D721Med (cell line): ENCODE results near the gene CYP20A1.

ENCODE experiments used
- DNase-seq: peaks from one replicate; pipeline ENCODE4 v3.0.0; 2011; ENCODE audit warnings: low spot score; ENCODE audit not compliant: insufficient read length
- FAIRE-seq: peaks from 2 replicates; lab custom pipeline; 2011; peaks lifted over from hg19 to GRCh38; lab: Jason Lieb, UNC
- TF ChIP-seq, protein P1 (sequence below): IDR thresholded peaks from 2 replicates; pipeline ENCODE4 v1.5.1; 2012; ENCODE audit warnings: mild to moderate bottlenecking, control low read depth; ENCODE audit not compliant: insufficient read depth; ENCODE audit errors: missing control alignments

Gene CYP20A1

DNA sequence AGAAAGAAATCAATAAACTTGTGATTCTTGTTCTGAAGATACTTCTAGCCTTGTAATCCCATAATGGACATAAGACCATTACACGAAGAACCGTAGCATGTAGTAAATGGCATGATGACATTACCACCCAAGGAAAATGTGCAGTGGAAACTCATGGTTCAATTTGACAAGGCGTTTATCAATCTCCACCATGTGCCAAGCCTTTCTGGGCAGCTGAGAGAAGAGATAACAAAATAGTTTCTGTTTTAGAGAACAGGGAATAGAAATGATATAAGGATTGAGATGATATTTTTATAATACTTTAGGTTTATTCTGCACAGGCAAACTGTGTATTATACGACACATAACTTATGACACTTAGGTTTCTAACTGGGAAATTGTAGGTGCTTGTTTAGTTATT is 108.6 kb downstream of the CYP20A1 start:
- FAIRE-seq (no peak), DNase-seq (no peak)
- TF ChIP-seq, protein P1, sequence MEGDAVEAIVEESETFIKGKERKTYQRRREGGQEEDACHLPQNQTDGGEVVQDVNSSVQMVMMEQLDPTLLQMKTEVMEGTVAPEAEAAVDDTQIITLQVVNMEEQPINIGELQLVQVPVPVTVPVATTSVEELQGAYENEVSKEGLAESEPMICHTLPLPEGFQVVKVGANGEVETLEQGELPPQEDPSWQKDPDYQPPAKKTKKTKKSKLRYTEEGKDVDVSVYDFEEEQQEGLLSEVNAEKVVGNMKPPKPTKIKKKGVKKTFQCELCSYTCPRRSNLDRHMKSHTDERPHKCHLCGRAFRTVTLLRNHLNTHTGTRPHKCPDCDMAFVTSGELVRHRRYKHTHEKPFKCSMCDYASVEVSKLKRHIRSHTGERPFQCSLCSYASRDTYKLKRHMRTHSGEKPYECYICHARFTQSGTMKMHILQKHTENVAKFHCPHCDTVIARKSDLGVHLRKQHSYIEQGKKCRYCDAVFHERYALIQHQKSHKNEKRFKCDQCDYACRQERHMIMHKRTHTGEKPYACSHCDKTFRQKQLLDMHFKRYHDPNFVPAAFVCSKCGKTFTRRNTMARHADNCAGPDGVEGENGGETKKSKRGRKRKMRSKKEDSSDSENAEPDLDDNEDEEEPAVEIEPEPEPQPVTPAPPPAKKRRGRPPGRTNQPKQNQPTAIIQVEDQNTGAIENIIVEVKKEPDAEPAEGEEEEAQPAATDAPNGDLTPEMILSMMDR: no peak

DNA sequence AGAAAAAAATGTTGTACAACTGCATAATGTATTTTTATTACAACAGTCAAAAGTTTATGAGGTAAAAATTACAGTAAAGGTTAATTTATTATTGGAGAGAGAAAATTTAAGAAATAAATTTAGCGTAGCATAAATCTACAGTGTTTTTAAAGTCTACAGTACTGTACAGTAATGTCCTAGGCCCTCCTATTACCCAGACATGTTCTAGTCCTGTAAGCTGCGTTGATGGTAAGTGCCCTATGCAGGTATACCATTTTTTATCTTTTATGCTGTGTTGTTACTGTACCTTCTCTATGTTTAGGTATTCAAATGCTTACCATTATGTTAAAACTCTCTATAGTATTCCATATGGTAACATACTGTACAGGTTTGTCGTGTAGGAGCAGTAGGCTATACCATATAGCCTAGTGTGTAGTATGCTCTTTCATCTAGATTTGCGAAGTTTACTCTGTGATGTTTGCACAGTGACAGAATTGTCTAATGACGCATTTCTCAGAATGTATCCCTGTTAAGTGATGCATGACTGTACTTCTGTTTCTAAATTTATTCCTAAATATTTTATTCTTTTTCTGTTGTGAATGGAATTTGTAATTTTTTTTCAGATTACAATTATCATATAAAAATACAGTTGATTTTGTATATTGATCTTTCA is 113.9 kb downstream of the CYP20A1 start:
- no peak for FAIRE-seq
- TF ChIP-seq, protein P1: no peak
- no peak for DNase-seq

DNA sequence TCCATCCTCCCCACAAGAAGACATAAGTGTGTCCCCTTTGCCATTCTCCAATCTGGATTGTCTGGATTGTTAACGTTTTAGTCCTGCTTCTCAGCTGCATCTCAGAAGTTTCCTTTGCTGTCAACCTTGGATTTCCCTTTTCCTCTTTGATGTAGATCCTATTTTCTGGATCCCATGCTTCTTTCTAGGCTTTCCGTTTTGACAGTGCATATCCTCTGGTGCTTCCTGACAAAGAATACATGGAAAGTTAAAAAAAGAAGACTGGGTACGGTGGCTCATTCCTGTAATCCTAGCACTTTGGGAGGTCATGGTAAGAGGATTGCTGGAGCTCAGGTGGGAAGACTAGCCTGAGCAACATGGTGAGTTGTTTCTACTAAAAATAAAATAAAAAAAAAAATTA is 116.1 kb downstream of the CYP20A1 start:
- FAIRE-seq (no peak), DNase-seq (no peak)
- TF ChIP-seq, protein P1: no peak
